K562 (cell line): ENCODE data around the gene PRDM16. TPM values are rescaled to one million over a fixed set of nuclear protein-coding genes. Genes with fewer than 3 reads are reported as not detected.

Source experiments
- ATAC-seq: fragments of 200-7000 bp; cut with Tn5 transposase; 3 replicates; pipeline ENCODE4 v1.9.1; 2020; ENCODE audit warnings: moderate library complexity
- BruUV-seq: library from RNA; stranded (reverse); fragments of 400-500 nt; replicated peaks from 2 replicates; lab custom pipeline; 2021; lab: Mats Ljungman, UMichigan
- CTCF ChIA-PET: fragments of 300-600 bp; formaldehyde crosslinking; extraction: SDS; loops from one replicate; lab custom pipeline; 2021; ENCODE audit warnings: low intra/inter-chr PET ratio; lab: Yijun Ruan, JAX
- POLR2A ChIA-PET: fragments of 300-600, 350-650 bp; sonication (Branson Sonifier 250); formaldehyde crosslinking; extraction: SDS; loops from one replicate; lab custom pipeline; 2021; ENCODE audit warnings: antibody characterized with exemption, inconsistent platforms; lab: Yijun Ruan, JAX
- DNase-seq, 4 experiments: peaks; one replicate each; pipeline versions ENCODE4 v3.0.0 to v3.0.0-alpha.2; 2011 to 2018; ENCODE audit warnings: low spot score in 3 of 4, mixed read lengths in 3 of 4; ENCODE audit errors: extremely low read depth in 1 of 4
- FAIRE-seq: peaks from 2 replicates; lab custom pipeline; 2011; peaks lifted over from hg19 to GRCh38; lab: Jason Lieb, UNC
- H2AFZ ChIP-seq: 2 replicates; pipeline ENCODE4 v1.6.0; 2011; ENCODE audit warnings: low read depth, low read length, control low read depth, inconsistent platforms
- H3K27ac ChIP-seq: fragments of 200-600 bp; 3 replicates; pipeline ENCODE4 v1.8.0; 2011; ENCODE audit warnings: low read depth, mild to moderate bottlenecking, control low read depth, inconsistent platforms, low read length, moderate library complexity, mixed read lengths; ENCODE audit errors: extremely low read depth
- H3K27me3 ChIP-seq, 2 experiments: fragments of 300-600 bp in 1 of 2; 2 replicates in 1 of 2; 3 replicates in 1 of 2; pipeline versions ENCODE4 v1.6.0 to v1.8.0; 2011; ENCODE audit warnings: inconsistent platforms in 2 of 2, low read length in 2 of 2, mild to moderate bottlenecking in 1 of 2, mixed read lengths in 1 of 2, moderate library complexity in 1 of 2; ENCODE audit not compliant: control insufficient read depth in 2 of 2, insufficient read depth in 2 of 2
- H3K36me3 ChIP-seq: fragments of 300-600 bp; 3 replicates; pipeline ENCODE4 v1.8.0; 2011; ENCODE audit warnings: mild to moderate bottlenecking, low read length, inconsistent platforms; ENCODE audit not compliant: control insufficient read depth, insufficient read depth
- H3K4me1 ChIP-seq, 2 experiments: fragments of 200-600 bp in 1 of 2; replicated peaks in 1 of 2; 2 replicates in 1 of 2; 3 replicates in 1 of 2; pipeline versions ENCODE4 v1.5.1 to v1.8.0; 2011; ENCODE audit warnings: inconsistent platforms in 2 of 2, low read length in 2 of 2, mild to moderate bottlenecking in 1 of 2, mixed read lengths in 1 of 2, moderate library complexity in 1 of 2; ENCODE audit not compliant: control insufficient read depth in 2 of 2, insufficient read depth in 2 of 2
- H3K4me2 ChIP-seq: 2 replicates; pipeline ENCODE4 v1.6.1; 2011; ENCODE audit warnings: low read length, control low read depth, inconsistent platforms, mixed read lengths; ENCODE audit not compliant: insufficient read depth
- H3K4me3 ChIP-seq: fragments of 200-600 bp; sonication (generic), shearing (Covaris generic); 2 replicates; pipeline ENCODE4 v1.5.1; 2016; ENCODE audit warnings: control low read depth, inconsistent platforms
- H3K79me2 ChIP-seq: fragments of 200-600 bp; 3 replicates; pipeline ENCODE4 v1.8.0; 2011; ENCODE audit warnings: low read length, inconsistent platforms; ENCODE audit not compliant: control insufficient read depth, insufficient read depth
- H3K9ac ChIP-seq, 2 experiments: 2 replicates each; pipeline versions ENCODE4 v1.6.0 to v1.6.1; 2011; ENCODE audit warnings: low read depth in 2 of 2, low read length in 2 of 2, control low read depth in 1 of 2, inconsistent platforms in 1 of 2, mild to moderate bottlenecking in 1 of 2, mixed read lengths in 1 of 2; ENCODE audit not compliant: insufficient read depth in 1 of 2
- H3K9me1 ChIP-seq: one replicate; pipeline ENCODE4 v1.6.0; 2011; ENCODE audit warnings: inconsistent platforms, mild to moderate bottlenecking, low read length, moderate library complexity; ENCODE audit not compliant: control insufficient read depth, insufficient read depth
- H3K9me3 ChIP-seq: replicated peaks from 2 replicates; pipeline ENCODE4 v1.5.1; 2011; ENCODE audit warnings: low read depth, low read length, inconsistent platforms; ENCODE audit not compliant: control insufficient read depth, insufficient read depth
- H4K20me1 ChIP-seq: replicated peaks from 2 replicates; pipeline ENCODE4 v1.6.1; 2011; ENCODE audit warnings: low read length, inconsistent platforms, mixed read lengths; ENCODE audit not compliant: control insufficient read depth, insufficient read depth
- BACH1 ChIP-seq: fragments of 200-800 bp; sonication (Bioruptor generic); IDR thresholded peaks from 2 replicates; pipeline ENCODE4 v1.6.1; 2016; ENCODE audit warnings: missing genetic modification characterization, missing compliant biosample characterization
- ELF1 ChIP-seq: fragments of 200-800 bp; sonication (Bioruptor generic); IDR thresholded peaks from 2 replicates; pipeline ENCODE4 v1.6.1; 2016; ENCODE audit warnings: missing genetic modification characterization, missing compliant biosample characterization
- GATAD2A ChIP-seq: fragments of 450-650 bp; IDR thresholded peaks from 2 replicates; pipeline ENCODE4 v1.6.1; 2017
- HMG20A ChIP-seq: fragments of 450-650 bp; formaldehyde crosslinking; conservative IDR thresholded peaks from 2 replicates; pipeline ENCODE4 v1.4.0; 2020; ENCODE audit warnings: mild to moderate bottlenecking, mixed read lengths
- MEF2A ChIP-seq: IDR thresholded peaks from 2 replicates; pipeline ENCODE4 v1.6.1; 2011; ENCODE audit warnings: low read depth, mild to moderate bottlenecking, low read length, moderate library complexity; ENCODE audit not compliant: control insufficient read depth
- MYC ChIP-seq, 2 experiments: fragments of 250-450 bp in 1 of 2; sonication (Bioruptor Pico) in 1 of 2; IDR thresholded peaks; 2 replicates each; pipeline versions ENCODE4 v1.5.1 to v1.6.1; 2012 to 2021; ENCODE audit warnings: low read depth in 2 of 2, borderline replicate concordance in 1 of 2, improper control_type of control experiment in 1 of 2, low read length in 1 of 2, mild to moderate bottlenecking in 1 of 2, moderate library complexity in 1 of 2
- PRMT5 ChIP-seq: sonication (generic); formaldehyde crosslinking; IDR thresholded peaks from 2 replicates; pipeline ENCODE4 v1.5.0; 2020; ENCODE audit warnings: missing genetic modification reagents
- SAFB ChIP-seq: fragments of 200-400 bp; formaldehyde crosslinking; IDR thresholded peaks from 2 replicates; pipeline ENCODE4 v1.6.1; 2017; ENCODE audit warnings: low read depth, low read length, borderline replicate concordance
- SMC3 ChIP-seq: conservative IDR thresholded peaks from 2 replicates; pipeline ENCODE4 v1.6.1; 2011; ENCODE audit warnings: low read depth, low read length, improper control_type of control experiment; ENCODE audit not compliant: insufficient read depth
- SOX6 ChIP-seq: fragments of 450-650 bp; IDR thresholded peaks from 2 replicates; pipeline ENCODE4 v1.6.1; 2014; ENCODE audit warnings: mild to moderate bottlenecking
- SP1 ChIP-seq: sonication (generic); formaldehyde crosslinking; IDR thresholded peaks from 2 replicates; pipeline ENCODE4 v1.8.1; 2022; ENCODE audit warnings: mild to moderate bottlenecking, missing genetic modification reagents
- SP2 ChIP-seq: IDR thresholded peaks from 2 replicates; pipeline ENCODE4 v1.6.1; 2011; ENCODE audit warnings: mild to moderate bottlenecking, low read depth, low read length, moderate library complexity; ENCODE audit not compliant: poor library complexity, severe bottlenecking; ENCODE audit errors: extremely low read depth
- SRSF3 ChIP-seq: fragments of 200-400 bp; formaldehyde crosslinking; IDR thresholded peaks from 2 replicates; pipeline ENCODE4 v1.6.1; 2016; ENCODE audit warnings: mild to moderate bottlenecking, low read length, moderate library complexity; ENCODE audit not compliant: insufficient read depth
- SRSF7 ChIP-seq: fragments of 200-400 bp; formaldehyde crosslinking; optimal IDR thresholded peaks from 2 replicates; pipeline ENCODE3; 2017; ENCODE audit warnings: mild to moderate bottlenecking, low read depth, low read length
- ZBED1 ChIP-seq: IDR thresholded peaks from 2 replicates; pipeline ENCODE4 v1.6.1; 2014
- ZNF165 ChIP-seq: fragments of 250-450 bp; sonication (Bioruptor Pico); IDR thresholded peaks from 2 replicates; pipeline ENCODE4 v1.4.0; 2020; ENCODE audit warnings: borderline replicate concordance
- ZNF384 ChIP-seq: IDR thresholded peaks from 2 replicates; pipeline ENCODE4 v1.6.1; 2012; ENCODE audit warnings: low read depth, low read length, improper control_type of control experiment
- ZSCAN32 ChIP-seq: fragments of 450-650 bp; formaldehyde crosslinking; IDR thresholded peaks from 2 replicates; pipeline ENCODE4 v1.4.0; 2020; ENCODE audit warnings: mild to moderate bottlenecking, moderate library complexity
- WGBS: fragments of 100-300 bp; shearing (Covaris generic); methylation state at CpG from one replicate; pipeline ENCODE4 v1.1.6; 2016; ENCODE audit warnings: low coverage, mixed read lengths; ENCODE audit not compliant: insufficient coverage; ENCODE audit errors: missing lambda C conversion rate; 5-methylcytosine and 5-hydroxymethylcytosine counted together
- in situ Hi-C: fragments of 300-500 bp; cut with MboI; formaldehyde crosslinking; loops from 4 replicates; pipeline ENCODE4 v1.15.0; 2018; ENCODE audit warnings: inconsistent platforms, mixed read lengths
- intact Hi-C: fragments of 100-400 bp; cut with micrococcal nuclease; formaldehyde crosslinking; loops from 2 replicates; pipeline ENCODE4 v1.14.2; 2022
- polyA plus RNA-seq, 8 experiments: library from polyadenylated mRNA; depleted of rRNA in 4 of 8; stranded (reverse) in 5 of 8; unstranded in 3 of 8; fragments of >200 nt; fragmentation: Nextera tagmentation in 2 of 8; fragmentation: Illumina TruSeq in 1 of 8; extraction: Ambion mirVana in 2 of 8; extraction: Trizol in 1 of 8; gene quantifications; 2 replicates each; pipeline versions ENCODE4 v1.2.1 to v1.2.3, GENCODE V29; 2011 to 2014; ENCODE audit warnings: inconsistent platforms in 1 of 8, missing spikeins in 1 of 8
- total RNA-seq, 7 experiments: library from RNA; depleted of rRNA in 6 of 7; stranded (reverse); fragments of >200 nt in 6 of 7; fragmentation: Illumina TruSeq in 2 of 7; extraction: Trizol in 2 of 7; gene quantifications; 2 replicates each; pipeline versions ENCODE4 v1.2.1 to v1.2.3, GENCODE V29; 2011 to 2021; ENCODE audit warnings: low replicate concordance in 1 of 7
- TF ChIP-seq, protein P1 (sequence below), 2 experiments: fragments of 450-650 bp in 1 of 2; IDR thresholded peaks; 2 replicates each; pipeline ENCODE4 v1.6.1; 2011 to 2017; ENCODE audit warnings: low read depth in 2 of 2, antibody characterized with exemption in 1 of 2, borderline replicate concordance in 1 of 2, low read length in 1 of 2, mild to moderate bottlenecking in 1 of 2, mixed read lengths in 1 of 2; ENCODE audit not compliant: control insufficient read depth in 1 of 2
- TF ChIP-seq, protein P2 (sequence below): sonication (generic); formaldehyde crosslinking; IDR thresholded peaks from 2 replicates; pipeline ENCODE4 v1.8.1; 2023; ENCODE audit warnings: mild to moderate bottlenecking, missing genetic modification reagents

Gene PRDM16
- total and polyA plus RNA-seq, 9 of the 15 experiments (the other 6 are each of a cell fraction or from before 2014, with no cell fraction given) = 0.10 to 0.27 TPM; not detected in 7

DNA sequence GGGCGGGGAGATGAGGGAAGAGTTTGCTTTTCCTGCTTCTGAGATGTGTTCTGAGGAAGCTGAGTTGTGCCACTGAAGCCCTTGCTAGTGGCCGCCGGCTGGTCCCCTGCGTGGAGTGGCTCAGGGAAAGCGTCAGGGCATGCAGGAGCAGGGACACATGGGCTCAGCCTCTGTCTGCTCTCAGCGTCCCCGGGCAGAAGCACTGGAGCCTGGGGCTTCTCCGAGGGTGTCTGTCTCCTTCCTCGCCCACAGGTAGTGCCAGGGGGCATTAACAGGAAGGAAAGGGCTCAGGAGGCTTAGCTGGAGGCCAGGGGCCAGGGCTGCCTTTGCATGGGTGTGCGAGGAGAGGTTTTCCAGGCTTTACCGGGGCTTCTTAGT lies 7.3 kb downstream of the PRDM16 start:
- TF ChIP-seq MEF2A (no peak), SOX6 (no peak), SP1 (CRISPR knock-in tag) (no peak), BACH1 (no peak), ELF1 (no peak), SAFB (no peak), SMC3 (no peak), ZBED1 (no peak), ZNF384 (no peak), HMG20A (CRISPR knock-in tag) (no peak), ZSCAN32 (CRISPR knock-in tag) (no peak), SP2 (no peak), SRSF7 (no peak), MYC (IDR thresholded peaks at IDR 0.05; ENCODE audit: low read depth, low read length) (no peak), MYC (CRISPR knock-in tag; IDR thresholded peaks at IDR 0.05; ENCODE audit: borderline replicate concordance, low read depth) (no peak), PRMT5 (CRISPR knock-in tag) (no peak), SRSF3 (no peak), GATAD2A (no peak), ZNF165 (CRISPR knock-in tag) (no peak)
- TF ChIP-seq, protein P1, sequence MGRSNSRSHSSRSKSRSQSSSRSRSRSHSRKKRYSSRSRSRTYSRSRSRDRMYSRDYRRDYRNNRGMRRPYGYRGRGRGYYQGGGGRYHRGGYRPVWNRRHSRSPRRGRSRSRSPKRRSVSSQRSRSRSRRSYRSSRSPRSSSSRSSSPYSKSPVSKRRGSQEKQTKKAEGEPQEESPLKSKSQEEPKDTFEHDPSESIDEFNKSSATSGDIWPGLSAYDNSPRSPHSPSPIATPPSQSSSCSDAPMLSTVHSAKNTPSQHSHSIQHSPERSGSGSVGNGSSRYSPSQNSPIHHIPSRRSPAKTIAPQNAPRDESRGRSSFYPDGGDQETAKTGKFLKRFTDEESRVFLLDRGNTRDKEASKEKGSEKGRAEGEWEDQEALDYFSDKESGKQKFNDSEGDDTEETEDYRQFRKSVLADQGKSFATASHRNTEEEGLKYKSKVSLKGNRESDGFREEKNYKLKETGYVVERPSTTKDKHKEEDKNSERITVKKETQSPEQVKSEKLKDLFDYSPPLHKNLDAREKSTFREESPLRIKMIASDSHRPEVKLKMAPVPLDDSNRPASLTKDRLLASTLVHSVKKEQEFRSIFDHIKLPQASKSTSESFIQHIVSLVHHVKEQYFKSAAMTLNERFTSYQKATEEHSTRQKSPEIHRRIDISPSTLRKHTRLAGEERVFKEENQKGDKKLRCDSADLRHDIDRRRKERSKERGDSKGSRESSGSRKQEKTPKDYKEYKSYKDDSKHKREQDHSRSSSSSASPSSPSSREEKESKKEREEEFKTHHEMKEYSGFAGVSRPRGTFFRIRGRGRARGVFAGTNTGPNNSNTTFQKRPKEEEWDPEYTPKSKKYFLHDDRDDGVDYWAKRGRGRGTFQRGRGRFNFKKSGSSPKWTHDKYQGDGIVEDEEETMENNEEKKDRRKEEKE (IDR thresholded peaks at IDR 0.05; ENCODE audit: borderline replicate concordance in 1 of 2, control insufficient read depth in 1 of 2, low read depth in 2 of 2, low read length in 1 of 2) = no peak
- TF ChIP-seq, protein P2, sequence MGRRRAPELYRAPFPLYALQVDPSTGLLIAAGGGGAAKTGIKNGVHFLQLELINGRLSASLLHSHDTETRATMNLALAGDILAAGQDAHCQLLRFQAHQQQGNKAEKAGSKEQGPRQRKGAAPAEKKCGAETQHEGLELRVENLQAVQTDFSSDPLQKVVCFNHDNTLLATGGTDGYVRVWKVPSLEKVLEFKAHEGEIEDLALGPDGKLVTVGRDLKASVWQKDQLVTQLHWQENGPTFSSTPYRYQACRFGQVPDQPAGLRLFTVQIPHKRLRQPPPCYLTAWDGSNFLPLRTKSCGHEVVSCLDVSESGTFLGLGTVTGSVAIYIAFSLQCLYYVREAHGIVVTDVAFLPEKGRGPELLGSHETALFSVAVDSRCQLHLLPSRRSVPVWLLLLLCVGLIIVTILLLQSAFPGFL (CRISPR knock-in tag) = no peak
- CTCF ChIA-PET = no interaction called here
- intact Hi-C loops (no loop called here), in situ Hi-C loops (no loop called here)
- POLR2A ChIA-PET = interaction anchor here (1.3 kb wide), 1 partner anchor 12 kb away, joined by 3 read pairs; no protein-coding TSS in a partner anchor
- ATAC-seq = no peak
- Histone ChIP-seq H3K9me3 (no peaks in the 10 kb centered on the region), H3K4me1 (peaks cover 0 to 5% of the 10 kb centered on the region in 2 experiments; a peak in 1 of 5 replicates), H3K27me3 (peaks cover 52 to 81% of the 10 kb centered on the region in 2 experiments), H3K9ac (no peak overlapping the region), H3K36me3 (no peaks in the 10 kb centered on the region), H2AFZ (no peak overlapping the region), H4K20me1 (peaks cover 17% of the 10 kb centered on the region), H3K79me2 (no peaks in the 10 kb centered on the region), H3K4me2 (no peak overlapping the region), H3K4me3 (no peak overlapping the region), H3K27ac (no peak overlapping the region), H3K9me1 (no peaks in the 10 kb centered on the region)
- no peak for FAIRE-seq
- DNase-seq = no peak
- no TSS peak for BruUV-seq
- WGBS = 0% methylated on average over 9 of the region's 11 CpGs
